Endothelial cell (in vitro differentiated cells): Measurements from ENCODE around the gene GFOD1. TPM values are rescaled to one million over a fixed set of nuclear protein-coding genes. Genes with fewer than 3 reads are reported as not detected.

ENCODE experiments used
- DNase-seq: peaks from one replicate; pipeline ENCODE4 v3.0.0; 2021; ENCODE audit warnings: low spot score
- H3K27ac Mint-ChIP-seq: one replicate; pipeline ENCODE4 v1.8.0; 2021; ENCODE audit warnings: mixed read lengths, inconsistent platforms; ENCODE audit not compliant: unreplicated experiment
- H3K27me3 Mint-ChIP-seq: one replicate; pipeline ENCODE4 v1.8.0; 2021; ENCODE audit warnings: mild to moderate bottlenecking, moderate library complexity, mixed read lengths, inconsistent platforms; ENCODE audit not compliant: unreplicated experiment
- H3K36me3 Mint-ChIP-seq: one replicate; pipeline ENCODE4 v1.8.0; 2021; ENCODE audit warnings: mild to moderate bottlenecking, low read depth, mixed read lengths, inconsistent platforms; ENCODE audit not compliant: unreplicated experiment
- H3K4me1 Mint-ChIP-seq: one replicate; pipeline ENCODE4 v1.8.0; 2021; ENCODE audit warnings: mild to moderate bottlenecking, mixed read lengths, inconsistent platforms; ENCODE audit not compliant: unreplicated experiment
- H3K4me3 Mint-ChIP-seq: one replicate; pipeline ENCODE4 v1.8.0; 2021; ENCODE audit warnings: mild to moderate bottlenecking, mixed read lengths, inconsistent platforms; ENCODE audit not compliant: unreplicated experiment
- H3K9me3 Mint-ChIP-seq: one replicate; pipeline ENCODE4 v1.8.0; 2021; ENCODE audit warnings: mixed read lengths, inconsistent platforms; ENCODE audit not compliant: unreplicated experiment
- CTCF ChIP-seq: fragments of 200-600 bp; sonication (generic); IDR thresholded peaks from one replicate; pipeline ENCODE4 v1.5.0; 2021; ENCODE audit warnings: antibody characterized with exemption; ENCODE audit not compliant: unreplicated experiment
- total RNA-seq: library from RNA; stranded (reverse); fragmentation: NEBNext Ultra II Directional; extraction: Animal tissue kit (Norgen Biotek cat#: 25700); gene quantifications from one replicate; pipeline ENCODE4 v1.2.1, GENCODE V29; 2021; ENCODE audit not compliant: unreplicated experiment

Gene GFOD1
- total RNA-seq, 1 donor from 2014 or later = 47.6 TPM

GRCh38 chr6:13407709-13408695 is 79.4 kb downstream of the GFOD1 start:
- Mint-ChIP-seq H3K27me3 (peaks cover 2% of the 10 kb centered on the region), H3K36me3 (peaks cover 12% of the 10 kb centered on the region), H3K27ac (peak overlapping the region; percentile 36), H3K9me3 (no peaks in the 10 kb centered on the region), H3K4me3 (peak overlapping the region; percentile 19), H3K4me1 (peaks cover 60% of the 10 kb centered on the region)
- DNase-seq = no peak
- no peak for TF ChIP-seq CTCF

GRCh38 chr6:13407368-13407708 is 80.1 kb downstream of the GFOD1 start:
- H3K9me3 Mint-ChIP-seq = no peaks in the 10 kb centered on the region
- peaks cover 55% of the 10 kb centered on the region for H3K4me1 Mint-ChIP-seq
- TF ChIP-seq CTCF = no peak
- H3K4me3 Mint-ChIP-seq = peak overlapping the region; percentile 19
- peaks cover 8% of the 10 kb centered on the region for H3K36me3 Mint-ChIP-seq
- no peak overlapping the region for H3K27ac Mint-ChIP-seq
- H3K27me3 Mint-ChIP-seq = peaks cover 2% of the 10 kb centered on the region
- DNase-seq = no peak

- no peak overlapping the region for H3K27ac Mint-ChIP-seq
- H3K9me3 Mint-ChIP-seq = no peaks in the 10 kb centered on the region
- TF ChIP-seq CTCF = no peak
- H3K36me3 Mint-ChIP-seq = peaks cover 8% of the 10 kb centered on the region
- no peak for DNase-seq
- no peak overlapping the region for H3K4me3 Mint-ChIP-seq
- H3K4me1 Mint-ChIP-seq = peaks cover 60% of the 10 kb centered on the region
- H3K27me3 Mint-ChIP-seq = peaks cover 2% of the 10 kb centered on the region
These were observed 80.6 kb downstream of the GFOD1 start for GRCh38 chr6:13406781-13407180.

GRCh38 chr6:13405961-13406477 is 81.4 kb downstream of the GFOD1 start:
- Mint-ChIP-seq H3K36me3 (peaks cover 8% of the 10 kb centered on the region), H3K9me3 (no peaks in the 10 kb centered on the region), H3K4me3 (no peak overlapping the region), H3K27ac (peak overlapping the region; percentile 33), H3K4me1 (peaks cover 63% of the 10 kb centered on the region), H3K27me3 (peaks cover 2% of the 10 kb centered on the region)
- no peak for TF ChIP-seq CTCF
- no peak for DNase-seq

- Mint-ChIP-seq H3K27me3 (peaks cover 2% of the 10 kb centered on the region), H3K27ac (peak overlapping the region; percentile 22), H3K36me3 (peaks cover 8% of the 10 kb centered on the region), H3K4me3 (no peak overlapping the region), H3K4me1 (peaks cover 64% of the 10 kb centered on the region), H3K9me3 (no peaks in the 10 kb centered on the region)
- no peak for DNase-seq
- no peak for TF ChIP-seq CTCF
These were observed 82.5 kb downstream of the GFOD1 start for GRCh38 chr6:13404892-13405254.
